ENCODE measurements around the gene PCNX1. TPM values are rescaled to one million over a fixed set of nuclear protein-coding genes. Genes with fewer than 3 reads are reported as not detected.

PCNX1 gene
- total and polyA plus RNA-seq, 4 donors: 5.2 to 103 (median 37.9) TPM

GRCh38 chr14:71004481-71004880 lies 97.2 kb downstream of the PCNX1 start:
- no peak overlapping the region for H3K27ac ChIP-seq (ENCODE audit: low read depth in 1 of 2, low read length in 1 of 2)
- 92 to 97% methylated on average over 2 of the region's 2 CpGs for WGBS, 2 donors
- H3K9ac ChIP-seq (ENCODE audit: insufficient read depth in 1 of 2, low read length in 2 of 2): no peak overlapping the region
- peaks cover 0 to 3% (median 0%) of the 10 kb centered on the region in 5 donors for H3K4me1 ChIP-seq (ENCODE audit: control insufficient read depth in 5 of 5, insufficient read depth in 5 of 5, low read length in 5 of 5)
- no peak overlapping the region for H3K4me3 ChIP-seq
- H3K36me3 ChIP-seq (ENCODE audit: control insufficient read depth in 4 of 4, insufficient read depth in 4 of 4, low read length in 4 of 4): peaks cover 3 to 8% (median 7%) of the 10 kb centered on the region in 4 donors
- TF ChIP-seq CTCF (IDR thresholded peaks at IDR 0.05; ENCODE audit: control extremely low read depth, extremely low read depth): no peak
- ATAC-seq (ENCODE audit: insufficient read depth, low FRiP score): no peak
- no peaks in the 10 kb centered on the region for H3K27me3 ChIP-seq (ENCODE audit: control insufficient read depth in 3 of 3, insufficient read depth in 3 of 3, low read length in 2 of 3)
- no peak for DNase-seq
- H3K9me3 ChIP-seq (ENCODE audit: control insufficient read depth in 4 of 4, insufficient read depth in 3 of 4, low read length in 3 of 4): no peaks in the 10 kb centered on the region

GRCh38 chr14:71005076-71005475 lies 97.8 kb downstream of the PCNX1 start:
- Histone ChIP-seq H3K9ac (ENCODE audit: insufficient read depth in 1 of 2, low read length in 2 of 2) (no peak overlapping the region), H3K36me3 (ENCODE audit: control insufficient read depth in 4 of 4, insufficient read depth in 4 of 4, low read length in 4 of 4) (peaks cover 3 to 8% (median 7%) of the 10 kb centered on the region in 4 donors), H3K27me3 (ENCODE audit: control insufficient read depth in 3 of 3, insufficient read depth in 3 of 3, low read length in 2 of 3) (no peaks in the 10 kb centered on the region), H3K9me3 (ENCODE audit: control insufficient read depth in 4 of 4, insufficient read depth in 3 of 4, low read length in 3 of 4) (no peaks in the 10 kb centered on the region), H3K4me1 (ENCODE audit: control insufficient read depth in 5 of 5, insufficient read depth in 5 of 5, low read length in 5 of 5) (peaks cover 0 to 3% (median 0%) of the 10 kb centered on the region in 5 donors), H3K27ac (ENCODE audit: low read depth in 1 of 2, low read length in 1 of 2) (no peak overlapping the region), H3K4me3 (no peak overlapping the region)
- TF ChIP-seq CTCF (IDR thresholded peaks at IDR 0.05; ENCODE audit: control extremely low read depth, extremely low read depth): no peak
- ATAC-seq (ENCODE audit: insufficient read depth, low FRiP score) (no peak), DNase-seq (no peak)
- 95 to 98% methylated on average over 4 of the region's 4 CpGs for WGBS, 2 donors

GRCh38 chr14:71006200-71006563 lies 98.9 kb downstream of the PCNX1 start:
- TF ChIP-seq CTCF (IDR thresholded peaks at IDR 0.05; ENCODE audit: control extremely low read depth, extremely low read depth): no peak
- Histone ChIP-seq H3K4me1 (ENCODE audit: control insufficient read depth in 5 of 5, insufficient read depth in 5 of 5, low read length in 5 of 5) (peaks cover 0 to 3% (median 0%) of the 10 kb centered on the region in 5 donors), H3K9me3 (ENCODE audit: control insufficient read depth in 4 of 4, insufficient read depth in 3 of 4, low read length in 3 of 4) (no peaks in the 10 kb centered on the region), H3K27me3 (ENCODE audit: control insufficient read depth in 3 of 3, insufficient read depth in 3 of 3, low read length in 2 of 3) (no peaks in the 10 kb centered on the region), H3K27ac (ENCODE audit: low read depth in 1 of 2, low read length in 1 of 2) (no peak overlapping the region), H3K4me3 (no peak overlapping the region), H3K36me3 (ENCODE audit: control insufficient read depth in 4 of 4, insufficient read depth in 4 of 4, low read length in 4 of 4) (peaks cover 3 to 8% (median 7%) of the 10 kb centered on the region in 4 donors), H3K9ac (ENCODE audit: insufficient read depth in 1 of 2, low read length in 2 of 2) (no peak overlapping the region)
- 84 to 91% methylated on average over 2 of the region's 2 CpGs for WGBS, 2 donors
- ATAC-seq (ENCODE audit: insufficient read depth, low FRiP score) (no peak), DNase-seq (no peak)

GRCh38 chr14:71011479-71011878 lies 104.2 kb downstream of the PCNX1 start:
- H3K27me3 ChIP-seq (ENCODE audit: control insufficient read depth in 3 of 3, insufficient read depth in 3 of 3, low read length in 2 of 3): no peaks in the 10 kb centered on the region
- H3K9ac ChIP-seq (ENCODE audit: insufficient read depth in 1 of 2, low read length in 2 of 2): no peak overlapping the region
- H3K27ac ChIP-seq (ENCODE audit: low read depth in 1 of 2, low read length in 1 of 2): no peak overlapping the region
- WGBS, 2 donors: 82 to 84% methylated on average over 1 of the region's 1 CpG
- no peak for ATAC-seq (ENCODE audit: insufficient read depth, low FRiP score)
- no peak for DNase-seq
- no peak for TF ChIP-seq CTCF (IDR thresholded peaks at IDR 0.05; ENCODE audit: control extremely low read depth, extremely low read depth)
- no peaks in the 10 kb centered on the region for H3K4me1 ChIP-seq (ENCODE audit: control insufficient read depth in 5 of 5, insufficient read depth in 5 of 5, low read length in 5 of 5)
- no peak overlapping the region for H3K4me3 ChIP-seq
- H3K36me3 ChIP-seq (ENCODE audit: control insufficient read depth in 4 of 4, insufficient read depth in 4 of 4, low read length in 4 of 4): peaks cover 2 to 13% (median 8%) of the 10 kb centered on the region in 4 donors
- H3K9me3 ChIP-seq (ENCODE audit: control insufficient read depth in 4 of 4, insufficient read depth in 3 of 4, low read length in 3 of 4): no peaks in the 10 kb centered on the region
